SJCRH30 (cell line): ENCODE data around the gene CACNA1G. TPM values are rescaled to one million over a fixed set of nuclear protein-coding genes. Genes with fewer than 3 reads are reported as not detected.

ENCODE experiments used
- DNase-seq, 2 experiments: peaks; one replicate each; pipeline ENCODE4 v3.0.0-alpha.2; 2015 to 2020
- H3K27ac ChIP-seq: fragments of 250-450 bp; sonication (Bioruptor Pico); 2 replicates; pipeline ENCODE4 v1.5.1; 2020; ENCODE audit warnings: mild to moderate bottlenecking, moderate library complexity
- H3K27me3 ChIP-seq: fragments of 250-450 bp; sonication (Bioruptor Pico); 2 replicates; pipeline ENCODE4 v1.5.1; 2020; ENCODE audit warnings: mild to moderate bottlenecking, moderate library complexity
- H3K36me3 ChIP-seq: fragments of 250-450 bp; sonication (Bioruptor Pico); 2 replicates; pipeline ENCODE4 v1.5.1; 2020; ENCODE audit warnings: mild to moderate bottlenecking, moderate library complexity
- H3K4me1 ChIP-seq: fragments of 250-450 bp; sonication (Bioruptor Pico); 2 replicates; pipeline ENCODE4 v1.5.1; 2020; ENCODE audit warnings: mild to moderate bottlenecking, moderate library complexity
- H3K4me3 ChIP-seq: fragments of 250-450 bp; sonication (Bioruptor Pico); 2 replicates; pipeline ENCODE4 v1.5.1; 2020; ENCODE audit warnings: mild to moderate bottlenecking, moderate library complexity
- H3K9me3 ChIP-seq: fragments of 250-450 bp; sonication (Bioruptor Pico); replicated peaks from 2 replicates; pipeline ENCODE4 v1.5.1; 2020; ENCODE audit warnings: mild to moderate bottlenecking, moderate library complexity
- total RNA-seq: library from RNA; depleted of rRNA; stranded (reverse); fragments of >200 nt; shearing (Covaris generic); gene quantifications from 2 replicates; pipeline ENCODE4 v1.2.3, GENCODE V29; 2014

CACNA1G gene
- total RNA-seq, 1 experiment from 2014 or later, result 4.2 TPM

GRCh38 chr17:50562242-50563091 is 2.0 kb downstream of the CACNA1G start:
- Histone ChIP-seq H3K4me1 (peaks cover 2% of the 10 kb centered on the region; the same call in 1 of the 2 replicates), H3K4me3 (no peak overlapping the region), H3K27ac (no peak overlapping the region), H3K27me3 (no peaks in the 10 kb centered on the region), H3K9me3 (no peaks in the 10 kb centered on the region), H3K36me3 (no peaks in the 10 kb centered on the region)
- DNase-seq, result no peak

GRCh38 chr17:50563092-50563511 is 2.6 kb downstream of the CACNA1G start:
- no peaks in the 10 kb centered on the region for H3K27me3 ChIP-seq
- DNase-seq, result no peak
- peaks cover 2% of the 10 kb centered on the region; the same call in 1 of the 2 replicates for H3K4me1 ChIP-seq

GRCh38 chr17:50564916-50565315 is 4.4 kb downstream of the CACNA1G start:
- no peaks in the 10 kb centered on the region for H3K9me3 ChIP-seq
- H3K36me3 ChIP-seq, result no peaks in the 10 kb centered on the region
- peak; percentile 39 to 47 for DNase-seq
- H3K4me3 ChIP-seq, result no peak overlapping the region
- no peak overlapping the region for H3K27ac ChIP-seq
- no peaks in the 10 kb centered on the region for H3K27me3 ChIP-seq
- peaks cover 2% of the 10 kb centered on the region; the same call in 1 of the 2 replicates for H3K4me1 ChIP-seq

More at GRCh38 chr17:50563092-50563511, 2.6 kb downstream of the CACNA1G start:
- Histone ChIP-seq H3K36me3 (no peaks in the 10 kb centered on the region), H3K27ac (no peak overlapping the region), H3K9me3 (no peaks in the 10 kb centered on the region), H3K4me3 (no peak overlapping the region)

GRCh38 chr17:50565402-50566350 is 5.2 kb downstream of the CACNA1G start:
- no peak overlapping the region for H3K27ac ChIP-seq
- H3K27me3 ChIP-seq, result no peaks in the 10 kb centered on the region
- H3K4me3 ChIP-seq, result no peak overlapping the region
- H3K4me1 ChIP-seq, result peaks cover 2% of the 10 kb centered on the region; the same call in 1 of the 2 replicates
- no peaks in the 10 kb centered on the region for H3K9me3 ChIP-seq
- peak in 1 of 2 experiments; percentile 31 for DNase-seq
- no peaks in the 10 kb centered on the region for H3K36me3 ChIP-seq

- Histone ChIP-seq H3K9me3 (no peaks in the 10 kb centered on the region), H3K36me3 (no peaks in the 10 kb centered on the region), H3K4me1 (peaks cover 2% of the 10 kb centered on the region; the same call in 1 of the 2 replicates), H3K27me3 (no peaks in the 10 kb centered on the region), H3K4me3 (no peak overlapping the region), H3K27ac (no peak overlapping the region)
- DNase-seq, result no peak
Observed at GRCh38 chr17:50566886-50567285, 6.4 kb downstream of the CACNA1G start.

GRCh38 chr17:50568659-50569058 is 8.1 kb downstream of the CACNA1G start:
- H3K36me3 ChIP-seq, result no peaks in the 10 kb centered on the region
- no peaks in the 10 kb centered on the region for H3K27me3 ChIP-seq
- no peak overlapping the region for H3K4me3 ChIP-seq
- H3K9me3 ChIP-seq, result no peaks in the 10 kb centered on the region
- DNase-seq, result no peak
- H3K27ac ChIP-seq, result no peak overlapping the region
- peaks cover 2% of the 10 kb centered on the region; the same call in 1 of the 2 replicates for H3K4me1 ChIP-seq

- peaks cover 1% of the 10 kb centered on the region; the same call in 1 of the 2 replicates for H3K4me1 ChIP-seq
- no peak overlapping the region for H3K27ac ChIP-seq
- H3K27me3 ChIP-seq, result no peaks in the 10 kb centered on the region
- no peak for DNase-seq
- no peaks in the 10 kb centered on the region for H3K9me3 ChIP-seq
- H3K36me3 ChIP-seq, result no peaks in the 10 kb centered on the region
- H3K4me3 ChIP-seq, result no peak overlapping the region
Observed at GRCh38 chr17:50569592-50569991, 9.1 kb downstream of the CACNA1G start.

- no peak for DNase-seq
- no peaks in the 10 kb centered on the region; the same call in 1 of the 2 replicates for H3K4me1 ChIP-seq
- H3K27me3 ChIP-seq, result no peaks in the 10 kb centered on the region
- H3K9me3 ChIP-seq, result no peaks in the 10 kb centered on the region
- H3K27ac ChIP-seq, result no peak overlapping the region
- H3K36me3 ChIP-seq, result no peaks in the 10 kb centered on the region
- no peak overlapping the region for H3K4me3 ChIP-seq
Observed at GRCh38 chr17:50570032-50570431, 9.5 kb downstream of the CACNA1G start.

- H3K27me3 ChIP-seq, result no peaks in the 10 kb centered on the region
- H3K4me3 ChIP-seq, result no peak overlapping the region
- no peaks in the 10 kb centered on the region for H3K36me3 ChIP-seq
- no peak overlapping the region for H3K27ac ChIP-seq
- H3K9me3 ChIP-seq, result no peaks in the 10 kb centered on the region
- no peaks in the 10 kb centered on the region for H3K4me1 ChIP-seq
- DNase-seq, result no peak
Observed at GRCh38 chr17:50570528-50570927, 10.0 kb downstream of the CACNA1G start.

GRCh38 chr17:50571681-50572080 is 11.2 kb downstream of the CACNA1G start:
- Histone ChIP-seq H3K9me3 (no peaks in the 10 kb centered on the region), H3K36me3 (no peaks in the 10 kb centered on the region), H3K27ac (no peak overlapping the region), H3K4me1 (no peaks in the 10 kb centered on the region), H3K4me3 (no peak overlapping the region), H3K27me3 (no peaks in the 10 kb centered on the region)
- DNase-seq, result no peak

GRCh38 chr17:50572541-50572940 is 12.0 kb downstream of the CACNA1G start:
- Histone ChIP-seq H3K27me3 (no peaks in the 10 kb centered on the region), H3K4me1 (no peaks in the 10 kb centered on the region), H3K36me3 (no peaks in the 10 kb centered on the region), H3K27ac (no peak overlapping the region), H3K9me3 (no peaks in the 10 kb centered on the region), H3K4me3 (no peak overlapping the region)
- no peak for DNase-seq

GRCh38 chr17:50573866-50574611 is 13.5 kb downstream of the CACNA1G start:
- Histone ChIP-seq H3K27me3 (no peaks in the 10 kb centered on the region), H3K9me3 (no peaks in the 10 kb centered on the region), H3K4me1 (no peaks in the 10 kb centered on the region), H3K36me3 (no peaks in the 10 kb centered on the region), H3K27ac (no peak overlapping the region), H3K4me3 (no peak overlapping the region)
- no peak for DNase-seq

- Histone ChIP-seq H3K4me1 (no peaks in the 10 kb centered on the region), H3K9me3 (no peaks in the 10 kb centered on the region), H3K27ac (no peak overlapping the region)
Observed at GRCh38 chr17:50575581-50576210, 15.2 kb downstream of the CACNA1G start.

GRCh38 chr17:50576864-50577263 is 16.3 kb downstream of the CACNA1G start:
- Histone ChIP-seq H3K27me3 (no peaks in the 10 kb centered on the region), H3K4me3 (no peak overlapping the region), H3K27ac (no peak overlapping the region), H3K36me3 (no peaks in the 10 kb centered on the region), H3K4me1 (no peaks in the 10 kb centered on the region), H3K9me3 (no peaks in the 10 kb centered on the region)
- no peak for DNase-seq

More at GRCh38 chr17:50575581-50576210, 15.2 kb downstream of the CACNA1G start:
- no peak for DNase-seq
- Histone ChIP-seq H3K27me3 (no peaks in the 10 kb centered on the region), H3K4me3 (no peak overlapping the region), H3K36me3 (no peaks in the 10 kb centered on the region)
